ENCODE results near the gene PPP1R9B. TPM values are rescaled to one million over a fixed set of nuclear protein-coding genes. Genes with fewer than 3 reads are reported as not detected.

PPP1R9B gene
- total and polyA plus RNA-seq, 2 of the 8 experiments (the other 6 are each of a cell fraction or from before 2014, with no cell fraction given): 5.2 to 13.1 TPM

- H3K79me2 ChIP-seq (ENCODE audit: control insufficient read depth in 1 of 2, insufficient read depth in 2 of 2, low read length in 2 of 2): no peaks in the 10 kb centered on the region
- H3K27me3 ChIP-seq (replicated peaks in 1 of 4; ENCODE audit: control insufficient read depth in 3 of 4, extremely low read depth in 1 of 4, insufficient read depth in 3 of 4, low read length in 3 of 4): peaks cover 0 to 8% (median 1%) of the 10 kb centered on the region in 4 experiments; a peak in 4 of 7 replicates
- DNase-seq (ENCODE audit: low read depth in 1 of 2, low spot score in 2 of 2): no peak
- no peak overlapping the region for H2BK12ac ChIP-seq (ENCODE audit: low read depth, low read length)
- TF ChIP-seq SP2 (IDR thresholded peaks at IDR 0.05; ENCODE audit: low read length) (no peak), KDM1A (IDR thresholded peaks at IDR 0.05; ENCODE audit: borderline replicate concordance, low read length) (no peak)
- H2BK5ac ChIP-seq (ENCODE audit: low read depth, low read length): no peak overlapping the region
- peaks cover 0 to 6% of the 10 kb centered on the region in 2 experiments for H4K20me1 ChIP-seq (replicated peaks in 1 of 2; ENCODE audit: control insufficient read depth in 1 of 2, insufficient read depth in 2 of 2, low read length in 2 of 2)
- H3K4me2 ChIP-seq (ENCODE audit: insufficient read depth in 1 of 2, low read depth in 2 of 2, low read length in 2 of 2): no peak overlapping the region
- H2AFZ ChIP-seq (ENCODE audit: low read length): no peak overlapping the region
- H3K4me1 ChIP-seq (replicated peaks in 1 of 4; ENCODE audit: control insufficient read depth in 3 of 4, insufficient read depth in 4 of 4, low read length in 3 of 4): peaks cover 8 to 34% (median 22%) of the 10 kb centered on the region in 4 experiments
- H3K23me2 ChIP-seq (ENCODE audit: low read depth, low read length): peaks cover 4% of the 10 kb centered on the region; the same call in 1 of the 2 replicates
- peak overlapping the region; percentile 1; the same call in 1 of the 2 replicates for H4K8ac ChIP-seq (ENCODE audit: extremely low read depth, insufficient read depth, low read length)
- H3K9me3 ChIP-seq (ENCODE audit: insufficient read depth in 2 of 2, low read depth in 1 of 2, low read length in 1 of 2): no peaks in the 10 kb centered on the region
- H3K14ac ChIP-seq (ENCODE audit: insufficient read length): no peak overlapping the region
- H3K4me3 ChIP-seq (ENCODE audit: extremely low read depth in 1 of 4, insufficient read depth in 2 of 4, low read depth in 3 of 4, low read length in 4 of 4): no peak overlapping the region
- no peak overlapping the region for H2BK20ac ChIP-seq (ENCODE audit: low read length)
- H3K56ac ChIP-seq (replicated peaks; ENCODE audit: insufficient read length, low read depth, low read length): no peak overlapping the region
- no peak overlapping the region for H4K5ac ChIP-seq (ENCODE audit: insufficient read length, low read depth, low read length)
- H3K9ac ChIP-seq (replicated peaks in 1 of 4; ENCODE audit: extremely low read depth in 1 of 4, low read depth in 3 of 4, low read length in 3 of 4): no peak overlapping the region
- no peaks in the 10 kb centered on the region for H3K79me1 ChIP-seq (ENCODE audit: low read depth, low read length)
- H3K27ac ChIP-seq (ENCODE audit: low read depth, low read length): no peak overlapping the region
- ChIA-PET CTCF (ENCODE audit: partially characterized antibody) (interaction anchor here (1.4 to 21.6 kb wide), 7 partner anchors 12 to 41 kb away, joined by 3 to 299 read pairs (median 13); partner anchors contain the start of genes PDK2 and PPP1R9B), POLR2A (ENCODE audit: partially characterized antibody) (no interaction called here)
- no peak overlapping the region for H3K18ac ChIP-seq (ENCODE audit: extremely low read depth, low read length)
- H4K91ac ChIP-seq (replicated peaks; ENCODE audit: insufficient read length, low read length): no peak overlapping the region
- H2AK5ac ChIP-seq (ENCODE audit: low read depth, low read length): no peak overlapping the region
- no peak for FAIRE-seq
- WGBS, 2 experiments (ENCODE audit: extremely low coverage in 1 of 2, insufficient coverage in 1 of 2, insufficient read length in 1 of 2, insufficient replicate concordance in 2 of 2, low coverage in 1 of 2, low lambda C conversion rate in 2 of 2, missing lambda C conversion rate in 1 of 2): 90% methylated on average over 12 of the region's 16 CpGs; no CpG with 5 or more reads in 1 of the 2 experiments
- no peak overlapping the region for H3K23ac ChIP-seq (ENCODE audit: insufficient read length)
- peaks cover 3 to 13% (median 12%) of the 10 kb centered on the region in 4 experiments; a peak in 5 of 8 replicates for H3K36me3 ChIP-seq (ENCODE audit: control insufficient read depth in 2 of 4, insufficient read depth in 4 of 4, low read length in 3 of 4)
- H3K4ac ChIP-seq (replicated peaks; ENCODE audit: insufficient read length, low read depth, low read length): no peak overlapping the region
- H2BK15ac ChIP-seq (ENCODE audit: low read length): no peak overlapping the region
- no peak overlapping the region for H2BK120ac ChIP-seq (replicated peaks; ENCODE audit: low read depth, low read length)
Observed at GRCh38 chr17:50135316-50136095, 15.0 kb downstream of the PPP1R9B start.
